HCT116 (cell line): ENCODE measurements around the gene ADAMTS15. TPM values are rescaled to one million over a fixed set of nuclear protein-coding genes. Genes with fewer than 3 reads are reported as not detected.

Source experiments
- ATAC-seq: fragments of 200-7000 bp; cut with Tn5 transposase; 2 replicates; pipeline ENCODE4 v1.9.1; 2020; ENCODE audit warnings: mild to moderate bottlenecking, moderate library complexity
- BruUV-seq: library from RNA; stranded (reverse); fragments of 400-500 nt; replicated peaks from 2 replicates; lab custom pipeline; 2021; lab: Mats Ljungman, UMichigan
- CTCF ChIA-PET: fragments of 300-600 bp; sonication (Branson Sonifier 250); formaldehyde crosslinking; loops from one replicate; lab custom pipeline; 2021; ENCODE audit warnings: antibody characterized with exemption; lab: Charles Lee
- POLR2A ChIA-PET: fragments of 300-600, 350-600 bp; sonication (Branson Sonifier 250); formaldehyde crosslinking; loops from one replicate; lab custom pipeline; 2021; ENCODE audit warnings: antibody characterized with exemption; lab: Charles Lee
- RAD21 ChIA-PET, 2 experiments: fragments of 300-600 bp; sonication (Branson Sonifier 250); formaldehyde crosslinking; loops; one replicate each; lab custom pipeline; 2023; ENCODE audit warnings: low total read pairs in 2 of 2; ENCODE audit not compliant: uncharacterized antibody in 2 of 2, unreplicated experiment in 2 of 2, low non-redundant PET in 1 of 2; lab: Charles Lee
- DNase-seq: peaks from one replicate; pipeline ENCODE4 v3.0.0-alpha.2; 2010; ENCODE audit warnings: low read depth, low spot score
- H2AFZ ChIP-seq: fragments of 200-600 bp; shearing (Covaris generic), sonication (generic); 2 replicates; pipeline ENCODE4 v1.6.1; 2017; ENCODE audit warnings: low read depth, mixed run types, mixed read lengths, antibody characterized with exemption, low read length; ENCODE audit not compliant: poor library complexity, severe bottlenecking
- H3K27ac ChIP-seq: 2 replicates; pipeline ENCODE4 v1.5.1; 2012; ENCODE audit warnings: low read depth, low read length
- H3K27me3 ChIP-seq: fragments of 200-600 bp; sonication (generic); 2 replicates; pipeline ENCODE4 v1.6.1; 2016; ENCODE audit warnings: mixed run types, low read length, mixed read lengths; ENCODE audit not compliant: insufficient read depth
- H3K36me3 ChIP-seq, 2 experiments: fragments of 200-500 bp in 1 of 2; fragments of 200-600 bp in 1 of 2; sonication (Bioruptor generic) in 1 of 2; sonication (generic) in 1 of 2; 2 replicates each; pipeline versions ENCODE4 v1.5.1 to v1.6.1; 2014 to 2016; ENCODE audit warnings: low read length in 2 of 2, inconsistent platforms in 1 of 2, mixed read lengths in 1 of 2, mixed run types in 1 of 2; ENCODE audit not compliant: insufficient read depth in 2 of 2, control insufficient read depth in 1 of 2
- H3K4me1 ChIP-seq, 2 experiments: fragments of 200-600 bp in 1 of 2; sonication (generic) in 1 of 2; 2 replicates each; pipeline versions ENCODE4 v1.5.1 to v1.6.1; 2012 to 2017; ENCODE audit warnings: low read length in 2 of 2, inconsistent platforms in 1 of 2, mild to moderate bottlenecking in 1 of 2, mixed read lengths in 1 of 2, mixed run types in 1 of 2, moderate library complexity in 1 of 2; ENCODE audit not compliant: insufficient read depth in 2 of 2, control insufficient read depth in 1 of 2
- H3K4me2 ChIP-seq: fragments of 200-600 bp; sonication (generic); 2 replicates; pipeline ENCODE4 v1.6.1; 2017; ENCODE audit warnings: mixed run types, low read length, mixed read lengths
- H3K4me3 ChIP-seq, 2 experiments: fragments of 200-600 bp in 1 of 2; sonication (generic) in 1 of 2; replicated peaks in 1 of 2; 2 replicates each; pipeline ENCODE4 v1.5.1; 2011 to 2016; ENCODE audit warnings: low read length in 2 of 2, control low read depth in 1 of 2, low read depth in 1 of 2, mild to moderate bottlenecking in 1 of 2, mixed read lengths in 1 of 2, mixed run types in 1 of 2
- H3K79me2 ChIP-seq: fragments of 200-600 bp; sonication (generic); 2 replicates; pipeline ENCODE4 v1.6.1; 2017; ENCODE audit warnings: mild to moderate bottlenecking, mixed run types, low read length, moderate library complexity, mixed read lengths; ENCODE audit not compliant: insufficient read depth
- H3K9ac ChIP-seq: fragments of 200-600 bp; sonication (generic); 2 replicates; pipeline ENCODE4 v1.6.1; 2016; ENCODE audit warnings: low read length, mixed read lengths
- H3K9me2 ChIP-seq: fragments of 200-600 bp; sonication (generic), shearing (Covaris generic); 2 replicates; pipeline ENCODE4 v1.6.1; 2017; ENCODE audit warnings: mixed run types, mild to moderate bottlenecking, moderate library complexity; ENCODE audit not compliant: insufficient read depth
- H3K9me3 ChIP-seq, 2 experiments: fragments of 200-500 bp in 1 of 2; fragments of 200-600 bp in 1 of 2; sonication (Bioruptor generic) in 1 of 2; sonication (generic) in 1 of 2; 2 replicates each; pipeline ENCODE4 v1.6.1; 2014 to 2017; ENCODE audit warnings: low read length in 2 of 2, mixed read lengths in 2 of 2, inconsistent platforms in 1 of 2, low read depth in 1 of 2, mild to moderate bottlenecking in 1 of 2, mixed run types in 1 of 2, moderate library complexity in 1 of 2; ENCODE audit not compliant: control insufficient read depth in 1 of 2, insufficient read depth in 1 of 2
- H4K20me1 ChIP-seq: fragments of 200-600 bp; sonication (generic), shearing (Covaris generic); 2 replicates; pipeline ENCODE4 v1.6.1; 2017; ENCODE audit warnings: mixed run types, mild to moderate bottlenecking, moderate library complexity; ENCODE audit not compliant: insufficient read depth
- ATF3 ChIP-seq: IDR thresholded peaks from 2 replicates; pipeline ENCODE4 v1.6.1; 2012
- CBX3 ChIP-seq: IDR thresholded peaks from 2 replicates; pipeline ENCODE4 v1.6.1; 2012; ENCODE audit warnings: low read depth
- ELF1 ChIP-seq: IDR thresholded peaks from 2 replicates; pipeline ENCODE4 v1.6.1; 2012; ENCODE audit warnings: low read depth, borderline replicate concordance
- JUND ChIP-seq: IDR thresholded peaks from 2 replicates; pipeline ENCODE4 v1.6.1; 2012
- MAX ChIP-seq: IDR thresholded peaks from 2 replicates; pipeline ENCODE4 v1.6.1; 2012
- POLR2A ChIP-seq: IDR thresholded peaks from 2 replicates; pipeline ENCODE4 v1.7.0; 2011; ENCODE audit warnings: borderline replicate concordance; ENCODE audit not compliant: insufficient read depth, insufficient read length; ENCODE audit errors: extremely low read depth
- POLR2AphosphoS5 ChIP-seq: IDR thresholded peaks from 2 replicates; pipeline ENCODE4 v1.6.1; 2011; ENCODE audit warnings: mild to moderate bottlenecking, low read depth, low read length, moderate library complexity
- RAD21 ChIP-seq: IDR thresholded peaks from 2 replicates; pipeline ENCODE4 v1.6.1; 2012; ENCODE audit warnings: low read depth, mild to moderate bottlenecking
- SIN3A ChIP-seq: IDR thresholded peaks from 2 replicates; pipeline ENCODE4 v1.6.1; 2012; ENCODE audit warnings: low read depth
- SP1 ChIP-seq: IDR thresholded peaks from 2 replicates; pipeline ENCODE4 v1.6.1; 2012; ENCODE audit warnings: low read depth
- YY1 ChIP-seq: IDR thresholded peaks from 2 replicates; pipeline ENCODE4 v1.6.1; 2011; ENCODE audit warnings: low read length, low read depth, moderate library complexity, mild to moderate bottlenecking; ENCODE audit not compliant: insufficient replicate concordance; ENCODE audit errors: extremely low read depth
- ZBTB33 ChIP-seq: IDR thresholded peaks from 2 replicates; pipeline ENCODE4 v1.6.1; 2011; ENCODE audit warnings: mild to moderate bottlenecking, low read length, moderate library complexity; ENCODE audit not compliant: insufficient replicate concordance; ENCODE audit errors: extremely low read depth
- ZFX ChIP-seq: fragments of 450-650 bp; IDR thresholded peaks from 2 replicates; pipeline ENCODE4 v1.6.1; 2017
- ZNF274 ChIP-seq: fragments of 200-500 bp; sonication (Bioruptor generic); IDR thresholded peaks from 2 replicates; pipeline ENCODE4 v1.6.1; 2014; ENCODE audit warnings: mild to moderate bottlenecking, low read depth, low read length, inconsistent platforms
- intact Hi-C: fragments of 100-400 bp; cut with micrococcal nuclease; formaldehyde crosslinking; loops from 2 replicates; pipeline ENCODE4 v1.10.0; 2022
- total RNA-seq: library from RNA; stranded (reverse); gene quantifications from one replicate; pipeline ENCODE4 v1.2.1, GENCODE V29; 2021; ENCODE audit not compliant: unreplicated experiment

Gene ADAMTS15
- total RNA-seq, 1 experiment from 2014 or later, result 0.44 TPM

GRCh38 chr11:130472434-130472961 is 24.1 kb downstream of the ADAMTS15 start:
- Histone ChIP-seq H3K27me3 (no peaks in the 10 kb centered on the region), H3K4me3 (no peak overlapping the region), H3K9ac (no peak overlapping the region), H3K4me1 (peaks cover 0 to 1% of the 10 kb centered on the region in 2 experiments; a peak in 1 of 4 replicates), H3K36me3 (no peaks in the 10 kb centered on the region), H4K20me1 (no peaks in the 10 kb centered on the region), H3K9me2 (no peaks in the 10 kb centered on the region), H3K9me3 (no peaks in the 10 kb centered on the region), H2AFZ (no peak overlapping the region), H3K27ac (no peak overlapping the region), H3K4me2 (no peak overlapping the region), H3K79me2 (no peaks in the 10 kb centered on the region)
- TF ChIP-seq ZFX (no peak), ATF3 (no peak), CBX3 (no peak), YY1 (no peak), JUND (no peak), MAX (no peak), ZNF274 (no peak), SIN3A (no peak), POLR2AphosphoS5 (no peak), ELF1 (no peak), RAD21 (no peak), ZBTB33 (no peak), SP1 (no peak), POLR2A (no peak)
- BruUV-seq, result no TSS peak
- no peak for DNase-seq
- CTCF ChIA-PET, result no interaction called here
- ATAC-seq, result no peak
- intact Hi-C loops, result no loop called here
- POLR2A ChIA-PET, result no interaction called here
- RAD21 ChIA-PET, result interaction anchor here in 1 of 2 experiments (0.5 kb wide), 1 partner anchor 24 kb away, joined by 3 read pairs; the partner anchor contains the start of gene ADAMTS15
